Measurements from ENCODE around the gene CYB5R2. TPM values are rescaled to one million over a fixed set of nuclear protein-coding genes. Genes with fewer than 3 reads are reported as not detected.

The CYB5R2 gene
- polyA plus RNA-seq, 3 donors = 0.52 to 3.7 (median 1.4) TPM

- WGBS (ENCODE audit: insufficient coverage) = no CpG with 5 or more reads among the region's 1 CpG
- H4K20me1 ChIP-seq (ENCODE audit: insufficient read depth, low read length) = peaks cover 8% of the 10 kb centered on the region
- H3K4me1 Mint-ChIP-seq = no peaks in the 10 kb centered on the region
- peaks cover 0 to 1% (median 0%) of the 10 kb centered on the region in 7 donors for H3K9me3 Mint-ChIP-seq
- H3K79me2 ChIP-seq (ENCODE audit: insufficient read depth, low read length) = no peaks in the 10 kb centered on the region
- no peak overlapping the region for H3K4me3 ChIP-seq (replicated peaks in 1 of 3; ENCODE audit: low read depth in 2 of 3, low read length in 3 of 3)
- no peak overlapping the region for H3K27ac Mint-ChIP-seq
- intact Hi-C loops (cut with micrococcal nuclease) = no loop called here
- no peak for DNase-seq
- H3K9ac ChIP-seq (ENCODE audit: insufficient read depth, low read length, poor library complexity, severe bottlenecking) = no peak overlapping the region
- peaks cover 93 to 96% of the 10 kb centered on the region in 2 donors for H3K36me3 Mint-ChIP-seq
- H3K4me2 ChIP-seq (replicated peaks; ENCODE audit: extremely low read depth, low read length, poor library complexity, severe bottlenecking) = no peak overlapping the region
- no peak overlapping the region for H3K4me3 Mint-ChIP-seq
- no peaks in the 10 kb centered on the region for H3K27me3 ChIP-seq (ENCODE audit: control insufficient read depth in 2 of 2, insufficient read depth in 2 of 2, low read length in 2 of 2)
- peaks cover 0 to 11% (median 2%) of the 10 kb centered on the region in 3 donors for H3K27me3 Mint-ChIP-seq (ENCODE audit: low read depth in 3 of 3)
- no peak for TF ChIP-seq CTCF (IDR thresholded peaks at IDR 0.05)
- H3K4me1 ChIP-seq (ENCODE audit: control insufficient read depth in 1 of 2, insufficient read depth in 2 of 2, low read length in 2 of 2) = no peaks in the 10 kb centered on the region
- H3K27ac ChIP-seq (ENCODE audit: low read depth in 1 of 2, low read length in 2 of 2) = no peak overlapping the region
- no peaks in the 10 kb centered on the region for H3K9me3 ChIP-seq (replicated peaks in 1 of 2; ENCODE audit: control insufficient read depth in 1 of 2, insufficient read depth in 1 of 2, low read length in 2 of 2)
- H2AFZ ChIP-seq (ENCODE audit: insufficient read depth, low read depth, low read length, poor library complexity, severe bottlenecking) = no peak overlapping the region
- peaks cover 67 to 100% of the 10 kb centered on the region in 2 donors for H3K36me3 ChIP-seq (replicated peaks in 1 of 2; ENCODE audit: control insufficient read depth in 1 of 2, insufficient read depth in 2 of 2, low read length in 2 of 2)
Observed at GRCh38 chr11:7621554-7621953, 51.7 kb downstream of the CYB5R2 start.

DNA sequence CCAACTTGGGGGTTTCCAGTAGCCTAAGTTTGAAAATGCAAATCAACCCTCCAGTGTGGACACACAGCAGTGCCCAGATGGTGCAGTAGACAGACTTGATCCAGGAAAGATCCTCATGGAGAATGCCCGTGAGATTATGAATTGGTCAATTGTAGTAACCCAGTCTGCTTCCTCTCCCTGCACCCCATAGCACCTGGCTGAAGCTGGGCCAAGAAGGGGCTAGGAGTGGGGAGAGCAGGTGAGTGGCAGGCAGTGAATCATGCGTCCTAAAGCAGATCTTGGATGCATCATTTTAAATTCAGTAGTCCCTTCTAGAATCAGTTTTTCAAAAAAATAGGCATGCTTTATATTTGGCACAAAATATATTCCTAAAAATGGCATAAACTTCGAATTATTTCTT, 52.2 kb downstream of the CYB5R2 start:
- H3K27me3 Mint-ChIP-seq (ENCODE audit: low read depth in 3 of 3) = peaks cover 0 to 11% (median 2%) of the 10 kb centered on the region in 3 donors
- peaks cover 0 to 1% (median 0%) of the 10 kb centered on the region in 7 donors for H3K9me3 Mint-ChIP-seq
- no peaks in the 10 kb centered on the region for H3K4me1 ChIP-seq (ENCODE audit: control insufficient read depth in 1 of 2, insufficient read depth in 2 of 2, low read length in 2 of 2)
- peaks cover 93 to 96% of the 10 kb centered on the region in 2 donors for H3K36me3 Mint-ChIP-seq
- no peaks in the 10 kb centered on the region for H3K9me3 ChIP-seq (replicated peaks in 1 of 2; ENCODE audit: control insufficient read depth in 1 of 2, insufficient read depth in 1 of 2, low read length in 2 of 2)
- no peak overlapping the region for H3K4me2 ChIP-seq (replicated peaks; ENCODE audit: extremely low read depth, low read length, poor library complexity, severe bottlenecking)
- no peak overlapping the region for H3K4me3 ChIP-seq (replicated peaks in 1 of 3; ENCODE audit: low read depth in 2 of 3, low read length in 3 of 3)
- H3K36me3 ChIP-seq (replicated peaks in 1 of 2; ENCODE audit: control insufficient read depth in 1 of 2, insufficient read depth in 2 of 2, low read length in 2 of 2) = peaks cover 65 to 100% of the 10 kb centered on the region in 2 donors
- no peaks in the 10 kb centered on the region for H3K4me1 Mint-ChIP-seq
- TF ChIP-seq CTCF (IDR thresholded peaks at IDR 0.05) = no peak
- H3K27me3 ChIP-seq (ENCODE audit: control insufficient read depth in 2 of 2, insufficient read depth in 2 of 2, low read length in 2 of 2) = no peaks in the 10 kb centered on the region
- H3K27ac Mint-ChIP-seq = peak overlapping the region in 2 of 7 donors; percentile 6 to 7
- H3K79me2 ChIP-seq (ENCODE audit: insufficient read depth, low read length) = no peaks in the 10 kb centered on the region
- intact Hi-C loops (cut with micrococcal nuclease) = no loop called here
- H3K9ac ChIP-seq (ENCODE audit: insufficient read depth, low read length, poor library complexity, severe bottlenecking) = no peak overlapping the region
- no CpG with 5 or more reads among the region's 3 CpGs for WGBS (ENCODE audit: insufficient coverage)
- DNase-seq = no peak
- H3K4me3 Mint-ChIP-seq = no peak overlapping the region
- peaks cover 8% of the 10 kb centered on the region for H4K20me1 ChIP-seq (ENCODE audit: insufficient read depth, low read length)
- H3K27ac ChIP-seq (ENCODE audit: low read depth in 1 of 2, low read length in 2 of 2) = no peak overlapping the region
- no peak overlapping the region for H2AFZ ChIP-seq (ENCODE audit: insufficient read depth, low read depth, low read length, poor library complexity, severe bottlenecking)

Measured in CD14-positive monocyte (primary cell).